ENCODE results near the gene ITGAX. TPM values are rescaled to one million over a fixed set of nuclear protein-coding genes. Genes with fewer than 3 reads are reported as not detected.

The ITGAX gene
- total RNA-seq (2021; fragmentation: NEBNext Ultra II Directional; extraction: Animal tissue kit (Norgen Biotek cat#: 25700)) (not detected in 2 replicates), polyA plus RNA-seq (2011; rRNA removed) (0.13 and 0.30 TPM in 2 replicates), polyA minus RNA-seq (2011; rRNA and poly(A)+ RNA removed) (0.46 TPM in 1 of 2 replicates, not detected in the other)
- polyA plus RNA-seq (2011; cell fraction: cytosol; rRNA removed), result 0.09 TPM
- 0.30 TPM for polyA plus RNA-seq (2011; cell fraction: nucleus; rRNA removed)
- polyA plus RNA-seq (2012, experiment 1 of 2), result 0.14 to 0.74 TPM (median 0.30 TPM) in 4 replicates
- polyA plus RNA-seq (2012, experiment 2 of 2), result 0.12 TPM
- 0.14 TPM for polyA plus RNA-seq (2013, experiment 1 of 2)
- polyA plus RNA-seq (2013, experiment 2 of 2), result 0.11 TPM
- 0.59 TPM for polyA minus RNA-seq (2011; cell fraction: cytosol; rRNA and poly(A)+ RNA removed)
- 0.30 TPM for polyA minus RNA-seq (2011; cell fraction: nucleus; rRNA and poly(A)+ RNA removed)
- long read RNA-seq, experiment 1, result 0 reads
- long read RNA-seq, experiment 2, result 0 reads

- CTCF ChIA-PET (ENCODE audit: partially characterized antibody), result interaction anchor here (0.6 to 2.7 kb wide), 2 partner anchors 28 to 370 kb away, joined by 3 to 7 read pairs; partner anchors contain the start of gene HSD3B7
- no peaks in the 10 kb centered on the region for H3K79me2 ChIP-seq (ENCODE audit: control insufficient read depth in 1 of 2, insufficient read depth in 2 of 2, low read length in 2 of 2)
- no peaks in the 10 kb centered on the region for H4K20me1 ChIP-seq (replicated peaks in 1 of 2; ENCODE audit: control insufficient read depth in 1 of 2, insufficient read depth in 2 of 2, low read length in 2 of 2)
- no peak within 1 kb of the TSS; the same call in 1 of the 2 replicates for H2AFZ ChIP-seq (ENCODE audit: low read length)
- H3K27ac ChIP-seq (ENCODE audit: low read depth, low read length), result no peak within 1 kb of the TSS
- H3K56ac ChIP-seq (replicated peaks; ENCODE audit: insufficient read length, low read depth, low read length), result no peak within 1 kb of the TSS
- POLR2A ChIA-PET (ENCODE audit: partially characterized antibody), result no interaction called here
- FAIRE-seq, result no peak
- no peak within 1 kb of the TSS; the same call in 1 of the 2 replicates for H2AK5ac ChIP-seq (ENCODE audit: low read depth, low read length)
- no peak within 1 kb of the TSS for H4K5ac ChIP-seq (ENCODE audit: insufficient read length, low read depth, low read length)
- H3K9ac ChIP-seq (replicated peaks in 1 of 4; ENCODE audit: extremely low read depth in 1 of 4, low read depth in 3 of 4, low read length in 3 of 4), result no peak within 1 kb of the TSS
- no peak within 1 kb of the TSS for H2BK20ac ChIP-seq (ENCODE audit: low read length)
- H2BK15ac ChIP-seq (ENCODE audit: low read length), result no peak within 1 kb of the TSS
- peak within 1 kb of the TSS; percentile 35; the same call in 1 of the 2 replicates for H2BK5ac ChIP-seq (ENCODE audit: low read depth, low read length)
- H2BK12ac ChIP-seq (ENCODE audit: low read depth, low read length), result no peak within 1 kb of the TSS
- H3K4me1 ChIP-seq (replicated peaks in 1 of 4; ENCODE audit: control insufficient read depth in 3 of 4, insufficient read depth in 4 of 4, low read length in 3 of 4), result 0 out of 7 replicates have a peak, but pooled peaks cover 0 to 4% (median 1%) of the 10 kb centered on the region in 4 experiments
- no peak within 1 kb of the TSS for H3K23ac ChIP-seq (ENCODE audit: insufficient read length)
- no peak within 1 kb of the TSS for H3K4me3 ChIP-seq (ENCODE audit: extremely low read depth in 1 of 4, insufficient read depth in 2 of 4, low read depth in 3 of 4, low read length in 4 of 4)
- no peaks in the 10 kb centered on the region; a peak in 1 of 7 replicates for H3K27me3 ChIP-seq (replicated peaks in 1 of 4; ENCODE audit: control insufficient read depth in 3 of 4, extremely low read depth in 1 of 4, insufficient read depth in 3 of 4, low read length in 3 of 4)
- no peak within 1 kb of the TSS for H3K14ac ChIP-seq (ENCODE audit: insufficient read length)
- 76% methylated on average over 10 of the region's 10 CpGs; no CpG with 5 or more reads in 1 of the 2 experiments for WGBS, 2 experiments (ENCODE audit: extremely low coverage in 1 of 2, insufficient coverage in 1 of 2, insufficient read length in 1 of 2, insufficient replicate concordance in 2 of 2, low coverage in 1 of 2, low lambda C conversion rate in 2 of 2, missing lambda C conversion rate in 1 of 2)
- H3K18ac ChIP-seq (ENCODE audit: extremely low read depth, low read length), result no peak within 1 kb of the TSS; the same call in 1 of the 2 replicates
- H2BK120ac ChIP-seq (replicated peaks; ENCODE audit: low read depth, low read length), result no peak within 1 kb of the TSS
- H3K36me3 ChIP-seq (ENCODE audit: control insufficient read depth in 2 of 4, insufficient read depth in 4 of 4, low read length in 3 of 4), result no peaks in the 10 kb centered on the region
- H3K4me2 ChIP-seq (ENCODE audit: insufficient read depth in 1 of 2, low read depth in 2 of 2, low read length in 2 of 2), result no peak within 1 kb of the TSS
- H4K91ac ChIP-seq (replicated peaks; ENCODE audit: insufficient read length, low read length), result no peak within 1 kb of the TSS
- no peak for DNase-seq (ENCODE audit: low read depth in 1 of 2, low spot score in 2 of 2)
- no peaks in the 10 kb centered on the region for H3K79me1 ChIP-seq (ENCODE audit: low read depth, low read length)
- no peaks in the 10 kb centered on the region for H3K9me3 ChIP-seq (ENCODE audit: insufficient read depth in 2 of 2, low read depth in 1 of 2, low read length in 1 of 2)
- TF ChIP-seq USF2 (IDR thresholded peaks at IDR 0.05; ENCODE audit: low read length), result no peak
- no peak for TF ChIP-seq SP1 (IDR thresholded peaks at IDR 0.05; ENCODE audit: low read depth, low read length)
- no peak for TF ChIP-seq BRCA1 (IDR thresholded peaks at IDR 0.05; ENCODE audit: low read depth, low read length)
- TF ChIP-seq YY1 (IDR thresholded peaks at IDR 0.05; ENCODE audit: low read depth, low read length), result no peak
- no peak for TF ChIP-seq CTBP2 (IDR thresholded peaks at IDR 0.05; ENCODE audit: borderline replicate concordance, insufficient read depth, insufficient read length, low read length)
- no peak for TF ChIP-seq JUND (IDR thresholded peaks at IDR 0.05; ENCODE audit: low read length)
- no peak within 1 kb of the TSS for H4K8ac ChIP-seq (ENCODE audit: extremely low read depth, insufficient read depth, low read length)
- no peaks in the 10 kb centered on the region for H3K23me2 ChIP-seq (ENCODE audit: low read depth, low read length)
- H3K4ac ChIP-seq (replicated peaks; ENCODE audit: insufficient read length, low read depth, low read length), result peak within 1 kb of the TSS; percentile 51
Observed at GRCh38 chr16:31354394-31355291, at the start of gene ITGAX. Gene ITGAX (plus strand): TSS chr16:31355176. CDS start chr16:31355255, 79 bp downstream.

Measured in H1 (cell line).